Ovary (tissue), 9 donors: ENCODE measurements around the gene SCN5A. TPM values are rescaled to one million over a fixed set of nuclear protein-coding genes. Genes with fewer than 3 reads are reported as not detected.

Source experiments
- DNase-seq, 5 donors: peaks; one replicate each; pipeline ENCODE4 v3.0.0-alpha.2; 2019 to 2020
- H3K27ac ChIP-seq, 2 donors: fragments of 200-600 bp; one replicate each; pipeline versions ENCODE4 v1.5.1 to v1.8.0; 2019 to 2022
- H3K27me3 ChIP-seq: fragments of 200-600 bp; one replicate; pipeline ENCODE4 v1.8.0; 2022
- H3K36me3 ChIP-seq: fragments of 200-600 bp; sonication (generic); one replicate; pipeline ENCODE4 v1.5.1; 2019
- H3K4me1 ChIP-seq: one replicate; pipeline ENCODE4 v1.8.1; 2013; ENCODE audit warnings: mild to moderate bottlenecking, moderate library complexity; ENCODE audit not compliant: insufficient read depth
- H3K4me3 ChIP-seq: fragments of 200-600 bp; sonication (generic); one replicate; pipeline ENCODE4 v1.5.1; 2017
- H3K9me3 ChIP-seq, 2 donors: fragments of 200-600 bp in 1 of 2; sonication (generic) in 1 of 2; one replicate each; pipeline versions ENCODE4 v1.5.1 to v1.8.1; 2013 to 2019; ENCODE audit warnings: mild to moderate bottlenecking in 1 of 2, moderate library complexity in 1 of 2
- EP300 ChIP-seq: sonication (generic); formaldehyde crosslinking; IDR thresholded peaks from one replicate; pipeline ENCODE4 v1.6.1; 2017; ENCODE audit warnings: antibody characterized with exemption
- POLR2A ChIP-seq: fragments of 450-650 bp; IDR thresholded peaks from one replicate; pipeline ENCODE4 v1.6.1; 2017; ENCODE audit warnings: antibody characterized with exemption, mild to moderate bottlenecking, moderate library complexity
- WGBS, 3 donors: extraction: QIAGEN DNeasy Blood & Tissue Kit in 1 of 3; methylation state at CpG; one replicate each; pipeline versions ENCODE4 v1.1.5 to v1.1.7; 2013 to 2017; 5-methylcytosine and 5-hydroxymethylcytosine counted together
- intact Hi-C, 4 donors: fragments of 100-400 bp; cut with DNase I; formaldehyde crosslinking; loops; one replicate each; pipeline versions ENCODE4 v1.11.0 to v1.15.1; 2022 to 2023
- polyA plus RNA-seq, 2 donors: library from polyadenylated mRNA; stranded (reverse); fragments of 200-250 nt in 1 of 2; fragments of 350-450 nt in 1 of 2; fragmentation: Illumina TruSeq in 1 of 2; extraction: RNeasy Lipid Tissue Mini Kit (QIAGEN cat#74804) in 1 of 2; gene quantifications; one replicate each; pipeline ENCODE4 v1.2.3, GENCODE V29; 2013 to 2014
- total RNA-seq, 7 donors: library from RNA; depleted of rRNA in 2 of 7; stranded (reverse); fragments of >200 nt in 2 of 7; fragmentation: NEBNext Ultra II Directional in 3 of 7; extraction: Animal tissue kit (Norgen Biotek cat#: 25700) in 3 of 7; gene quantifications; one replicate each; pipeline versions ENCODE4 v1.1.0 to v1.2.4, GENCODE V29; 2016 to 2023
- TF ChIP-seq, protein P1 (sequence below), 3 donors: fragments of 450-650 bp in 2 of 3; fragments of 200-600 bp in 1 of 3; IDR thresholded peaks; one replicate each; pipeline versions ENCODE4 v1.5.1 to v1.8.0; 2016 to 2022; ENCODE audit warnings: antibody characterized with exemption in 3 of 3, mild to moderate bottlenecking in 1 of 3
- donor health status: DM: no; HTN: no; CAD: no; lungs with moderate emphysema.
- donor health status: DM: no; HTN: no; CAD: no.
- donor health status: Bipolar disorder and iron deficiency.
- donor health status: DM: yes; HTN: yes; CAD: no.
- donor health status: DM: no; HTN: no; CAD: no.
- donor health status: DM: yes; HTN: yes; CAD: no.

The SCN5A gene
- total and polyA plus RNA-seq, 9 donors, result 0.67 to 4.7 (median 2.1) TPM

GRCh38 chr3:38669668-38670067 lies 20.2 kb upstream of the SCN5A start:
- no peaks in the 10 kb centered on the region for H3K36me3 ChIP-seq
- no peak overlapping the region for H3K27ac ChIP-seq
- no peaks in the 10 kb centered on the region for H3K4me1 ChIP-seq
- TF ChIP-seq, protein P1, sequence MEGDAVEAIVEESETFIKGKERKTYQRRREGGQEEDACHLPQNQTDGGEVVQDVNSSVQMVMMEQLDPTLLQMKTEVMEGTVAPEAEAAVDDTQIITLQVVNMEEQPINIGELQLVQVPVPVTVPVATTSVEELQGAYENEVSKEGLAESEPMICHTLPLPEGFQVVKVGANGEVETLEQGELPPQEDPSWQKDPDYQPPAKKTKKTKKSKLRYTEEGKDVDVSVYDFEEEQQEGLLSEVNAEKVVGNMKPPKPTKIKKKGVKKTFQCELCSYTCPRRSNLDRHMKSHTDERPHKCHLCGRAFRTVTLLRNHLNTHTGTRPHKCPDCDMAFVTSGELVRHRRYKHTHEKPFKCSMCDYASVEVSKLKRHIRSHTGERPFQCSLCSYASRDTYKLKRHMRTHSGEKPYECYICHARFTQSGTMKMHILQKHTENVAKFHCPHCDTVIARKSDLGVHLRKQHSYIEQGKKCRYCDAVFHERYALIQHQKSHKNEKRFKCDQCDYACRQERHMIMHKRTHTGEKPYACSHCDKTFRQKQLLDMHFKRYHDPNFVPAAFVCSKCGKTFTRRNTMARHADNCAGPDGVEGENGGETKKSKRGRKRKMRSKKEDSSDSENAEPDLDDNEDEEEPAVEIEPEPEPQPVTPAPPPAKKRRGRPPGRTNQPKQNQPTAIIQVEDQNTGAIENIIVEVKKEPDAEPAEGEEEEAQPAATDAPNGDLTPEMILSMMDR (IDR thresholded peaks at IDR 0.05), result no peak
- no peak for TF ChIP-seq POLR2A
- no peak for TF ChIP-seq EP300
- H3K9me3 ChIP-seq, result no peaks in the 10 kb centered on the region
- intact Hi-C loops, result no loop called here
- DNase-seq, result no peak
- no peaks in the 10 kb centered on the region for H3K27me3 ChIP-seq
- H3K4me3 ChIP-seq, result no peak overlapping the region
- 17 to 30% (median 23%) methylated on average over 4 of the region's 4 CpGs for WGBS, 3 donors

DNA sequence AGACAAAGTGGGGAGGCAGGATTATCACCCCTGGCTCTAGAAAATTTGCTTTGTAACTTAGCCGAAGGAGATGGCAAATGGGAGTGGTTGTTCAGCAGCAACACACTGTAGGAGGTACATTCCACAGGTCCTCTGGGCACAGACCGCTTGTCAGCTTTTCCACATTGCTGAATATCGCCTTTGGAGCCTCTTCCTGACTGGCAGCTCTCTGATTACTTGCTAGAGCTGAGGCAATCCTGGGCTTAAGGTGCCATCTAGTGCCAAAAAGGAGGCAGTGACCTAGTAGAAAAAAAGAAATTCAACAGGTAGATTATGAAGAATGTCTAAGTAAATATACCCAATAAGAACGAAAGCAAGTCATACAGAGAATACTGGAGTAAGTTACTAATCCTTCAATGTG lies 13.1 kb upstream of the SCN5A start:
- H3K27me3 ChIP-seq, result no peaks in the 10 kb centered on the region
- H3K27ac ChIP-seq, result no peak overlapping the region
- H3K36me3 ChIP-seq, result no peaks in the 10 kb centered on the region
- no peak for TF ChIP-seq EP300
- TF ChIP-seq, protein P1 (IDR thresholded peaks at IDR 0.05), result no peak
- TF ChIP-seq POLR2A, result no peak
- H3K9me3 ChIP-seq, result no peaks in the 10 kb centered on the region
- no peak overlapping the region for H3K4me3 ChIP-seq
- H3K4me1 ChIP-seq, result no peaks in the 10 kb centered on the region
- DNase-seq, result no peak
- 37 to 47% (median 40%) methylated on average over 4 of the region's 4 CpGs for WGBS, 3 donors
- intact Hi-C loops, result no loop called here

DNA sequence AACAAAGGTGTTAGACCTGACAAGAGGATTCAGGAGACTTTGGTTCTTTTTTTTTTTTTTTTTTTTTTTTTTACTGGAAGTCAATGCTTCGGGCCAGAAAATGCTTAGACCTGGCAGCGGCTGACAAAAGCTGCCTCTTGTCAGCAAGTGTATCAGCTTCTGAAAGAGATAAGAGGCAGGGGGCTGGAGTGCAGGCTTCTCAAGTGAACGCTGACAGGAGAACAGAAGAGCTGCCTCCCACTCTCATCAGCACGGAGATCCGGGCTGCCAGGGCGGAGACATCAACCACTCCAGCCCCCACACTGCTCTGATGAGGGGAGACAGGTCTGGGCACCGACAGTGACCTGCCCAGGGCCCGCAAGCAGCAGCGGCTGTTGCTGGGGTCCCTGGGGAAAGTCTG lies 9.4 kb upstream of the SCN5A start:
- no peaks in the 10 kb centered on the region for H3K4me1 ChIP-seq
- 1 to 6% (median 5%) methylated on average over 9 of the region's 9 CpGs for WGBS, 3 donors
- DNase-seq, result no peak
- no peaks in the 10 kb centered on the region for H3K27me3 ChIP-seq
- no peak overlapping the region for H3K27ac ChIP-seq
- no peaks in the 10 kb centered on the region for H3K9me3 ChIP-seq
- H3K4me3 ChIP-seq, result no peak overlapping the region
- no peaks in the 10 kb centered on the region for H3K36me3 ChIP-seq
- TF ChIP-seq, protein P1 (IDR thresholded peaks at IDR 0.05), result no peak
- TF ChIP-seq EP300, result no peak
- TF ChIP-seq POLR2A, result no peak
- intact Hi-C loops, result loop anchor here in 1 of 4 donors (10.0 kb wide), 1 partner anchor 134 kb away; no protein-coding TSS in a partner anchor

- intact Hi-C loops, result loop anchor here in 1 of 4 donors (10.0 kb wide), 1 partner anchor 133 kb away; no protein-coding TSS in a partner anchor
- Histone ChIP-seq H3K4me1 (no peaks in the 10 kb centered on the region), H3K27me3 (no peaks in the 10 kb centered on the region), H3K9me3 (no peaks in the 10 kb centered on the region), H3K4me3 (no peak overlapping the region), H3K27ac (no peak overlapping the region), H3K36me3 (no peaks in the 10 kb centered on the region)
- TF ChIP-seq POLR2A (no peak), EP300 (no peak)
- TF ChIP-seq, protein P1 (IDR thresholded peaks at IDR 0.05), result no peak
- DNase-seq, result no peak
- WGBS, 3 donors, result 47 to 56% (median 54%) methylated on average over 5 of the region's 5 CpGs
Measured at GRCh38 chr3:38657369-38657768, 7.9 kb upstream of the SCN5A start.
